SK-N-SH (cell line): Measurements from ENCODE around the gene TEX44.

Experiments
- EP300 ChIP-seq, 2 experiments: IDR thresholded peaks; 2 replicates each; pipeline versions ENCODE4 v1.4.0 to v1.6.1; 2012; ENCODE audit warnings: borderline replicate concordance in 1 of 2, low read depth in 1 of 2, low read length in 1 of 2
- EZH2phosphoT487 ChIP-seq: fragments of 200-600 bp; sonication (generic); IDR thresholded peaks from 2 replicates; pipeline ENCODE4 v1.6.1; 2017; ENCODE audit warnings: low read depth, mixed run types, mild to moderate bottlenecking, antibody characterized with exemption, moderate library complexity, borderline replicate concordance
- RCOR1 ChIP-seq: fragments of 150-350 bp; IDR thresholded peaks from 2 replicates; pipeline ENCODE4 v1.6.1; 2017; ENCODE audit warnings: antibody characterized with exemption, low read length
- SIN3A ChIP-seq: IDR thresholded peaks from 2 replicates; pipeline ENCODE4 v1.6.1; 2012; ENCODE audit warnings: low read depth, mild to moderate bottlenecking, low read length, moderate library complexity, borderline replicate concordance
- SMC3 ChIP-seq: IDR thresholded peaks from 2 replicates; pipeline ENCODE4 v1.6.1; 2012; ENCODE audit warnings: low read depth, low read length, improper control_type of control experiment
- TAF1 ChIP-seq: IDR thresholded peaks from 2 replicates; pipeline ENCODE4 v1.6.1; 2012; ENCODE audit warnings: low read depth, mild to moderate bottlenecking, low read length, moderate library complexity, borderline replicate concordance
- TF ChIP-seq, protein P1 (sequence below): IDR thresholded peaks from 2 replicates; pipeline ENCODE4 v1.4.0; 2012; ENCODE audit warnings: low read depth, borderline replicate concordance
- TF ChIP-seq, protein P2 (sequence below): fragments of 200-600 bp; sonication (generic); IDR thresholded peaks from 2 replicates; pipeline ENCODE4 v1.6.1; 2017; ENCODE audit warnings: antibody characterized with exemption, mild to moderate bottlenecking, moderate library complexity
- TF ChIP-seq, protein P3 (sequence below): IDR thresholded peaks from 2 replicates; pipeline ENCODE4 v1.4.0; 2012; ENCODE audit warnings: low read depth, borderline replicate concordance
- TF ChIP-seq, protein P4 (sequence below): IDR thresholded peaks from 2 replicates; pipeline ENCODE4 v1.6.1; 2012; ENCODE audit warnings: mild to moderate bottlenecking, low read depth, low read length, moderate library complexity

DNA sequence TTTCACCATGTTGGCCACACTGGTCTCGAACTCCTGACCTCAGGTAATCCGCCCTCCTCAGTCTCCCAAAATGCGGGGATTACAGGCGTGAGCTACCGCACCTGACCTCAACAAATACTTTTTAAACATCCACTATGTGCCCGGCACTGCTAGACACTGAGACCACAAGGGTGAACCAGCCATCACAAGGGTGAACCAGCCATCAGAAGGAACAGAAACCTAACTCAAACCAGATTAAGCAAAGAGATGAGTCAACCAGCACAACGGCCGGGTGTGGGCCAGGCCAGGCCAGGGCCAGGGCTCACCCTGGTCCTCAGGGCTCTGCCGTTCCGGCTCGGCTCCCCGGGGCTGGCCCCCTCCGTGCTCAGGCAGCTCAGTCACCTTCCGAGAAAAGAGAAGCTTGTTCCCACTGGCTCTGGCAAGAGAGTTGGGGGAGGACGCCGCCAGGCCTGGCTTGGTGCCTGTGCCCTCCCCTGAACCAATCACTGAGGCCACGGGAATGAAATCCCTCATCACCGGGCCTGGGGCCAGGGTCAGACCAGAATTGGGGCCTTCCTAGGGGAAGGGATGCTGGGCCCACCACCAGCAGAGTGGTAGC is 4.4 kb downstream of the TEX44 start:
- TF ChIP-seq, protein P1, sequence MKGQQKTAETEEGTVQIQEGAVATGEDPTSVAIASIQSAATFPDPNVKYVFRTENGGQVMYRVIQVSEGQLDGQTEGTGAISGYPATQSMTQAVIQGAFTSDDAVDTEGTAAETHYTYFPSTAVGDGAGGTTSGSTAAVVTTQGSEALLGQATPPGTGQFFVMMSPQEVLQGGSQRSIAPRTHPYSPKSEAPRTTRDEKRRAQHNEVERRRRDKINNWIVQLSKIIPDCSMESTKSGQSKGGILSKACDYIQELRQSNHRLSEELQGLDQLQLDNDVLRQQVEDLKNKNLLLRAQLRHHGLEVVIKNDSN: no peak
- no peak for TF ChIP-seq EP300 (IDR thresholded peaks at IDR 0.05; ENCODE audit: borderline replicate concordance in 1 of 2, low read depth in 1 of 2, low read length in 1 of 2)
- no peak for TF ChIP-seq EZH2phosphoT487
- TF ChIP-seq, protein P2, sequence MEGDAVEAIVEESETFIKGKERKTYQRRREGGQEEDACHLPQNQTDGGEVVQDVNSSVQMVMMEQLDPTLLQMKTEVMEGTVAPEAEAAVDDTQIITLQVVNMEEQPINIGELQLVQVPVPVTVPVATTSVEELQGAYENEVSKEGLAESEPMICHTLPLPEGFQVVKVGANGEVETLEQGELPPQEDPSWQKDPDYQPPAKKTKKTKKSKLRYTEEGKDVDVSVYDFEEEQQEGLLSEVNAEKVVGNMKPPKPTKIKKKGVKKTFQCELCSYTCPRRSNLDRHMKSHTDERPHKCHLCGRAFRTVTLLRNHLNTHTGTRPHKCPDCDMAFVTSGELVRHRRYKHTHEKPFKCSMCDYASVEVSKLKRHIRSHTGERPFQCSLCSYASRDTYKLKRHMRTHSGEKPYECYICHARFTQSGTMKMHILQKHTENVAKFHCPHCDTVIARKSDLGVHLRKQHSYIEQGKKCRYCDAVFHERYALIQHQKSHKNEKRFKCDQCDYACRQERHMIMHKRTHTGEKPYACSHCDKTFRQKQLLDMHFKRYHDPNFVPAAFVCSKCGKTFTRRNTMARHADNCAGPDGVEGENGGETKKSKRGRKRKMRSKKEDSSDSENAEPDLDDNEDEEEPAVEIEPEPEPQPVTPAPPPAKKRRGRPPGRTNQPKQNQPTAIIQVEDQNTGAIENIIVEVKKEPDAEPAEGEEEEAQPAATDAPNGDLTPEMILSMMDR: no peak
- TF ChIP-seq RCOR1: no peak
- TF ChIP-seq SMC3: no peak
- TF ChIP-seq, protein P3, sequence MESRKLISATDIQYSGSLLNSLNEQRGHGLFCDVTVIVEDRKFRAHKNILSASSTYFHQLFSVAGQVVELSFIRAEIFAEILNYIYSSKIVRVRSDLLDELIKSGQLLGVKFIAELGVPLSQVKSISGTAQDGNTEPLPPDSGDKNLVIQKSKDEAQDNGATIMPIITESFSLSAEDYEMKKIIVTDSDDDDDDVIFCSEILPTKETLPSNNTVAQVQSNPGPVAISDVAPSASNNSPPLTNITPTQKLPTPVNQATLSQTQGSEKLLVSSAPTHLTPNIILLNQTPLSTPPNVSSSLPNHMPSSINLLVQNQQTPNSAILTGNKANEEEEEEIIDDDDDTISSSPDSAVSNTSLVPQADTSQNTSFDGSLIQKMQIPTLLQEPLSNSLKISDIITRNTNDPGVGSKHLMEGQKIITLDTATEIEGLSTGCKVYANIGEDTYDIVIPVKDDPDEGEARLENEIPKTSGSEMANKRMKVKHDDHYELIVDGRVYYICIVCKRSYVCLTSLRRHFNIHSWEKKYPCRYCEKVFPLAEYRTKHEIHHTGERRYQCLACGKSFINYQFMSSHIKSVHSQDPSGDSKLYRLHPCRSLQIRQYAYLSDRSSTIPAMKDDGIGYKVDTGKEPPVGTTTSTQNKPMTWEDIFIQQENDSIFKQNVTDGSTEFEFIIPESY: no peak
- TF ChIP-seq SIN3A: no peak
- TF ChIP-seq TAF1: no peak
- TF ChIP-seq, protein P4, sequence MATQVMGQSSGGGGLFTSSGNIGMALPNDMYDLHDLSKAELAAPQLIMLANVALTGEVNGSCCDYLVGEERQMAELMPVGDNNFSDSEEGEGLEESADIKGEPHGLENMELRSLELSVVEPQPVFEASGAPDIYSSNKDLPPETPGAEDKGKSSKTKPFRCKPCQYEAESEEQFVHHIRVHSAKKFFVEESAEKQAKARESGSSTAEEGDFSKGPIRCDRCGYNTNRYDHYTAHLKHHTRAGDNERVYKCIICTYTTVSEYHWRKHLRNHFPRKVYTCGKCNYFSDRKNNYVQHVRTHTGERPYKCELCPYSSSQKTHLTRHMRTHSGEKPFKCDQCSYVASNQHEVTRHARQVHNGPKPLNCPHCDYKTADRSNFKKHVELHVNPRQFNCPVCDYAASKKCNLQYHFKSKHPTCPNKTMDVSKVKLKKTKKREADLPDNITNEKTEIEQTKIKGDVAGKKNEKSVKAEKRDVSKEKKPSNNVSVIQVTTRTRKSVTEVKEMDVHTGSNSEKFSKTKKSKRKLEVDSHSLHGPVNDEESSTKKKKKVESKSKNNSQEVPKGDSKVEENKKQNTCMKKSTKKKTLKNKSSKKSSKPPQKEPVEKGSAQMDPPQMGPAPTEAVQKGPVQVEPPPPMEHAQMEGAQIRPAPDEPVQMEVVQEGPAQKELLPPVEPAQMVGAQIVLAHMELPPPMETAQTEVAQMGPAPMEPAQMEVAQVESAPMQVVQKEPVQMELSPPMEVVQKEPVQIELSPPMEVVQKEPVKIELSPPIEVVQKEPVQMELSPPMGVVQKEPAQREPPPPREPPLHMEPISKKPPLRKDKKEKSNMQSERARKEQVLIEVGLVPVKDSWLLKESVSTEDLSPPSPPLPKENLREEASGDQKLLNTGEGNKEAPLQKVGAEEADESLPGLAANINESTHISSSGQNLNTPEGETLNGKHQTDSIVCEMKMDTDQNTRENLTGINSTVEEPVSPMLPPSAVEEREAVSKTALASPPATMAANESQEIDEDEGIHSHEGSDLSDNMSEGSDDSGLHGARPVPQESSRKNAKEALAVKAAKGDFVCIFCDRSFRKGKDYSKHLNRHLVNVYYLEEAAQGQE: no peak
